GM18907 (cell line): Measurements from ENCODE around the gene SLC35E1.

Experiments used
- ATAC-seq: cut with Tn5 transposase; IDR thresholded peaks from one replicate; pipeline ENCODE4 v1.9.1; 2021; ENCODE audit warnings: mild to moderate bottlenecking, moderate library complexity; ENCODE audit not compliant: unreplicated experiment

Gene SLC35E1

DNA sequence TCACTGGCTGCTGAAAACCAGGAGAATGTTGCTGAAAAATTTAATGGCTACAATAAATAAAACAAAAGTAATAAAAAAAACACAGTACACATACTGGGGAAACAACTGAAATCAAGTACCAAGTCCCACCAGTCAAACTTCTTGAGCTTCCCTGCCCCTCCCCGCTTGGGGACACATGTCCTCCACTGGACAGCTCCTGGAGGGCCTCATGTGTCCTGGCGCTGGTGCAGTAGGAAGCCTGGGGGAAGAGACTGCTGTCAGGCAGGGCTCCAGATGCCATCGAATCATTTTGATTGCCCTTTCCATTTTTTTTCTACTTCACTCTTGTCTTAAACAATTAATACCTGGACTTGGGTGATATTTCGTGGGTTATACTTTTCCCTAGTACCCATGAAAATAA, 26.6 kb upstream of the SLC35E1 start:
- no peak for ATAC-seq

DNA sequence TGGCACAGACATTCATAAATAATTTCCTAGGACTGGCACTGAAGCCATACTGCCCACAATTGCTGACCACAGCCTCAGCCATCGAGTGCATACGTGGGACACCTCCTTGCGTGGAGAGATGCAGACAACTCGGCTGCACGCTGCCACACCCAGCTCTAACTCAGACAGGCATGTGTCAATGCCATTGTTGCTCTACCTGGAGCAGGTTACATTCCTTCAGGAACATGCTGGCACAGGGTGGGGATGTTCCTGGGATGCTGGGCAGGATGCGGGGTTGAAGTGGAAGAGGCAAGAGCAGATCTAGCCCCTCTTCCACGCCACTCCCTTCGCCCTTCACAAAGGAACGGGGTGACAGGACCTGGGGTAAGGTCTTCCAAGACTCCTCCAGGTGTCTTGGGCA, 24.2 kb upstream of the SLC35E1 start:
- ATAC-seq = no peak

DNA sequence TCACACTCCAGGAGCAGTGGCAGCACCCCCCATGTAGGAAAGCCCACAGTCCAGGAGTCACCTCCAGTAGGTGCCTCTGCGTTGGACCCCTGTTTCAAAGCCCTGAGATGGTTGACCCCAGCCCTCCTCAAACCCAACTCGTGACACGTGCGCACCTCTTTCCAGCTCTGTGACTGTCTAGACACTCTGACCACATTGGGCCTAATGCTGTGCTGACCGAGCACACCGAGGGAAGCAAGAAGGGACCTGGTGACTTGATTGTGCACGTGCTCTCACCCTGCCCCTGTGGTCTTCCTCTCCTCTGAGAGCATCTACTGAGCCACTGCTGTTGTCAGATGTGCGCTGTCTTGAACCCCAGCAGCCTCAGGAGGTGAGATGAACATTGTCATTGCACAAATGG, 22.9 kb upstream of the SLC35E1 start:
- ATAC-seq = peak; percentile 10

DNA sequence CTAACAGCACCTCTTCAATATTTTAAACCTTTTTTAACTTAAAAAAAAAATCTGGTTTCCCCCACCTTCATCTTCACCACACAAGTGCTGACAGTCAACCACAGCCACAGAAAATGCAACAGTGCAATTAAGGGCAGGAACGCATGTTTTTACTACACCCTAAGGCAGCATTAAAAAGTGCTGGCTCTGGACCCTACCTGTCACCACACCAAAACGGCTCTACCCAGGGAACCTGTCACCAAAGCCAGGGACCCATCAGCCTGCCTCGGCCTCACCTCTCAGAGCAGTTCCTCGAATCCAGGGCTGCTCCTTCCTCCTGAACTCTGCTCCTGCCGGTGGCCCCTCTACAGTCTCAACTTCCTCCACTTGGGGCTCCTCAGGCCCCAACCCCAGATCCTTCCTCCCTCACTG, 22.5 kb upstream of the SLC35E1 start:
- ATAC-seq = peak; percentile 16

DNA sequence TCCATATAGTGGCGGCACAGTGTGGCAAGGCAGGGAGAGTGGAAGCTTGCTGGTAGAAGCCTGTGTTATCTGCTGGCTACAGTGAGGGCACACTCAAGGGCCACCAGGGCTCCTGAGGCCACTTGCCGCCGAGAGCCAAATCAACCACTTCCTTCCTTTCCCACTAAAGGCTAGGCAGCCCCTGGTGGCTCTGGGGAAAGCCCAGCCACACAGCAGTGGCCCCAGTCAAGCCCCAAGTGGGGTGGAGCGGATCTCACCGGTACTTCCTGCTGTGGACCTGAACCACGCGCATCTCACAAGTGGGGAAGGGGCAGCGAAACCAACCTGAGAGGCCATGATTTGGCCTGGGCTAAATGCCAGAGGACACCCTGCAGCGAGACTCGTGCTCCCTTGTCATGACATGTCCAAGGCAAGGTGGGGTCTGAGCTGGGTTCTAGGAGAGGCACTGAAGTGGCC, 21.9 kb upstream of the SLC35E1 start:
- peak; percentile 29 for ATAC-seq

DNA sequence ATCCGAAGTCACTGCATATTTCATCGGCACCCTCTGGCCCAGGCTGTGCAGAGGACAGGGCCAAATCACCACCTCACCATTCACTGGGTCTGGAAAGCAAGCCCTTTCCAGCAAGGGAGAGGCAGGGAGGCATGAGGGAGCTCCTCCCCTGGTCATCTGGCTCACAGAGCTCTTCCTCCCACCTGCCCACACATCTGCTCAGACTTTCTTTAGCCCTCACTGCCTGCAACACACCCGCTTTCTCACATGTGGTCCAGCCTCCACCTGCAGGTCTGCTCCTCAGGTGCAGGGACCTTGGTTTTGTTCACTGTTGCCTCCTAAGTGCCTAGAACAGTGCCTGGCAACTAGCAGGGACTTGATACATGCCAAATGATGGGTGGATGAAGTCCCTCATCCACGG, 21.0 kb upstream of the SLC35E1 start:
- no peak for ATAC-seq

DNA sequence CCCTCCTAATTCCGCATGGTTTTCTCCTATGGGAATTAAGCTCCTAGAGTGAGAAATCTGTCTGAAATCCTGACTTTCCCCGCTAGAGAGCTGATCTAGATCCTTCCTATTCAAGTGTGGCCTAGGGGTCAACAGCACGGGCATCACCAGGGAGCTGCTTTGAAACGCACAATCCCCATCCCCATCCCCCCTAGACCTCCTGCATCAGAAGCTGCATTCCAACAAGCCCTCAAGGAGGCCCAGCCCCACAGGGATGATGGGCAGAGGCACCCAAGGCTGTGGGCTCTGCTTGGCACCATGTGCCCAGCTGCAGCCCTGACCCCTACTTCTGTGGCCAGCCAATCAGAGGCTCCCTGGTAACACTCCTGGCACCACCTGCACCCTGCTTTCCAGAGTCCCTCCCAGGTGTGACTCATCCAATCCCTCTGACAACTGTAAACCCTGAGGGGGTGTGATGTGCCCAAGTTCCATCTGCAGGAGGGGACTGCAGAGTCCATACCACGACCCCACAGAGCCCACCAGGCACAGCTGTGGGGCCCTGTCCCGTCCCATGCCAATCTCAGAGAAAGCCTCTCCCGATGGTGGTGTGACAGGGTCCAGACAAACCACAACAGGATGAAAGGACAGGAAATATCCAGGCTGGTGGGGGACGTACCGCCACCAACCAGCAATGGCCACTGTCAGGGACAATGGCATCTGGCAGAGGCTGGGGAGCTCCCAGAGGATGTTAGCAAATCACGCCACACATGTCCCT, 19.8 kb upstream of the SLC35E1 start:
- ATAC-seq = no peak

DNA sequence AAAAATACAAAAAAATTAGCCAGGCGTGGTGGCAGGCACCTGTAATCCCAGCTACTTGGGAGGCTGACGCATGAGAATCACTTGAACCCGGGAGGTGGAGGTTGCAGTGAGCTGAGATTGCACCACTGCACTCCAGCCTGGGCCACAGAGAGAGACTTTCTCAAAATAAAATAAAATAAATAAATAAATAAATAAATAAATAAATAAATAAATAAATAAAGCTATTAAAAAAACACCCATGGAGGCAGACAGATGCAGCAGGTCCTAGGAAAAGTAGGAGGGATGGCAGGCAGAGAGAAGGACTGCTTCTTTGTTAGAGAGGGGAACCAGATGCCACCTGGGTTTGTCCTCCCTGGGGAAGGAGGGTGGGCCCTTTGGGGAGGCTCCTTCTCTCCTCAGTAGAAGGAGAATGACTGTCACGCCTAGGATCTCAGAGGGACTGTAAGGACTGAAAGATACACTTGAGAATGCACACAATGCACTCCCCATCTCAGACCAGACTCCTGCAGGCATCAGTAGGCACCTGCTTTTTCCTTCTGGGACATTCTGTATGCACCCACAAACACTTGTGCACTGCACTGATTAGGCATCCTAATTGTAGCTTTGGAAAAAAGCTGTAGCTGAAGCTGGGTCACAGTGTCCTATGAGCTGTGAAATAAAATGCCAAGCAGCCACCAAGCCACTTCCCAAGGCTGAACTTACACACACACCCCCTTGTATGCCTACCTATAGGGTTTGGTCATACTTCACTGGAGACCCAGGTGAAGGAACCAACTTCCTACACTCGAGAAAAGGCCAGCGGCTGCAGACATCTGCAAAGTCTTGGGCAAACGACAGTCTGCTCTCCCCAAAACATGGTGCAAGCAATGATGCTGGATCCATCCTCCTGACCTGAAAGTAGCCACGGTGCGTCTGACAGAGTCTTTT, 18.9 kb upstream of the SLC35E1 start:
- ATAC-seq = no peak

DNA sequence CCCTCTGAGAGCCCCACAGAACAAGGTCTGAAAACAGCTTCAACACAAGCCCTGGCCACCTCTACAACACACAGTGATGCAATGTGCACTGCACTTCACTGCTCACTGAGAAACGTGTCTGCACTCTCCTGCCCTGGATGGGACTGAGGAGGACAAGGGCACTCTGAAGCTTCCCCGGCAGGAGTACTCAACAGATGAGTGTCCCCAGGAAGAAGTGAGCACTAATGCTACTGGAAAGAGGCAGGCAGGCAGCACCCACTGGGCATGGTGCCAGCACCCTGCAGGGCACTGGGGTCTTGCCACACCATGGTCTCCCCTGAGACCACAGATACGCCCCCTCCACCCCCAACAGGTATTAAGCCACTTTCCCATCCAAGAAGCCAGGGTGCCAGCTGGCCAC, 17.7 kb upstream of the SLC35E1 start:
- ATAC-seq = no peak

DNA sequence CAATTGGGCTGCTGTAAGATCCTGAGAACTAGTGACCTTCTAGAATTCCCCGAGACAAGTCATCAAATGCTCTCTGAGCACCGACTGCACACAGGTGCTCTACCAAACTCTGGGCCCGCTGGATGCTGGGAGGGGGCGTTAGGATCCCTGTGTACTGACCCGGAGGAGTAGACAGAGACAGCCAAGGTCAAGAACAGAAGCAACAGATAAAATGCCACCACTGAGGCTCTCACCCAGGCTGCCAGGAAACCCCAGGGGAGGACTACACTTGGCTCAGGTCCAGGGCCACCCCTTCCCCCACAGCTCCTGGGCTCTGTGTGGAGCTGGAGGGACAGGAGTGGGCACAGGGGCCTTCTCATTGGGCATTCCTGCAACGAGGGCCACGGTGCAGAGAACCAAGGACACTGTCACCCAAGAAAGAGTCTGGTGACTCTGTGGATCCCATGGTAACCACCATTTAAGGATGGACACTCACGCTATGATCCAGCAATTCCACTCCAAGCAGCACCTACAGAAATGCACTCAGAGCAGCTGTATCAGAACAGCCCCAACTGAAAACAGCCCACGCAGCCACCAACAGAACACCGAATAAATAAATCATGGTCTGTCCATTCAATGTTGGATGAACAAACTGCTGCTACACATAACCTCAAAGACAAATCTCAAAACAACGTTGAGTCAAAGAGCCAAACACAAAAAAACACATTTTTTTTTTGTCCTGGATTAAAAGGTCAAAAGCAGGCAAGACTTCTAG, 16.8 kb upstream of the SLC35E1 start:
- ATAC-seq = peak; percentile 12

DNA sequence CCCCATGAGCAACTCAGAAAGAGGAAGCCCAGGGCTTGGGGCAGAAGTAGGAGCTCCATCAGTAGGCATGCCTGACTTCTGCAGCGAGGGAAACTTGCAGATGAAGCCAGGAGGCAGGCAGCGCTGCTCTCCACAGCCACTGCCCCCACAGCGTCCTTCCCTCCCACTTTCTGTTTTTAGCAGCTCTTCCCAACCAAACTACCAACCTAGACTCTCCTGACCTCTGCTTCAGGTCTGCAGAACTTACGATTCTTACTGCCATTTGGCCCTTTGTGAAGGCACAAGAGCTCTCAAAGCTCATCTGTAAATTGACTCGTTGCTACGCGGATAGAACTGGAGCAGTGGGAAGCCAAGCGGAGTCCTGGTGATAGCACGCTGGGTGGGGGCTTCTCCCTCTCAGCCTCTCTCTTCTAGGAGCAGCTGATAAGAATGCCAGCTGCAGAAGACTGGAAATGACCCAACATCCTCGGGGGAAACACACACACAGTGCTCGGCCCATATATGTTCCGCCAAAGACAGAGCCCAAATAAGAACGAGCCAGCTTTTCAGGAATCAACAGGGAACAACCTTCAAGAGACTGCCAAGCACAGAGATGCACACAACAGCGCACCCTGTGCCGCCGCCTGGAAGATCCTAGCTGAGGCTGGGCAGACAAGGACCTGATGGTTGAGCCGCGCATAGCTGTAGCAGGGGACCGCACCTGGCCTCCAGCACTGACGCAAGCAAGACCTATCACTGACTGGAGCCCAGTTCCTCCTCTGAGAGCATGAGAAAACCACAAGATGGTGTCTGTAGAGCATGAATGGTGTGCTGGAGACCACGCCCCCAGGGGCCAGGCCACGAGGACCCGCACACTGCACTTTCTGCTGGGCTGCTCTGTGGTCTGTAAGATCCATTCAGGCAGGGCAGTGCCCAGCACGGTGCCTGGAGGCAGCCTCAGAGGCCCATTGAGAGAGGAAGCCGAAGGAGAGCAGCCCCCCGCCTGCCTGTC, 15.9 kb upstream of the SLC35E1 start:
- ATAC-seq = peak; percentile 33

DNA sequence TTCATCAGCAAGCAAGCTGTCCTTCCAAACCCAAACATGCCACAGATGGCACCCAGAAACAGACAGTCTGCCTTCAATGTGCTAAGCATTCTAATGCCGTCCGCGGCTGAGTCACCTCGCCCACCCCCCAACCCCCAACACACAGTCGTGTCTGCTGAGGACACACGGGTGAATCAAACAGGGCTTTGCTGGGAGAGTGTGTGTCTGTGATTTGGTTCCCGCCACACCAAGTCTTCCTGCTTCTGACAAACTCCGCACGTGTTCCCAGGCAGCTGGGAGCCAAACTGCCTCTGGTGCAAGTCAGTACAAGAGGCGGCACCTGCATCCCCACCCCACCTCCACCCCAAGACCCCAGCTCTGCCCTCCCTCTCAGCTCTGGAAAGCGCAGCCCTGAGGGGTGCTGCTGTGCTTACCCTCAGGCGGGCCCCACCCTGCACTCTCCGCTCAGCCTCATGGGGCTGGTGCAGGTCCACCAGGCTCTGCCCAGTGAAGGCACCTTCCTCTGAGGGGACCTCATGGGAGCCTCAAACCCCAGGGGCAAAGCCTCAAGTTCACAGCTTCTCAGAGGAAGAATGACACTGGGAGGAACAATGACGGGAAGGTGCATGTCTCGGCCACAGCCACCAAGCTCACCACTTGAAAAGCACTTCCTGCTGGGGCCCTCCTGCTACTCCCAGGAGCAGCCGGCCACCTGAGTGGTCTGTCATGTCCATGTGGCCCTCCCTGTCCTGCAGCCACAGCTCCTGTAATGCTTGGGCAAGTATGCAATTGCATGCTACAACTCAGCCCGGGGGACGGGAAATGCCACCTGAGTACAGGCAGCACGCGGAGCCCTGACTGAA, 15.0 kb upstream of the SLC35E1 start:
- ATAC-seq = peak; percentile 10

DNA sequence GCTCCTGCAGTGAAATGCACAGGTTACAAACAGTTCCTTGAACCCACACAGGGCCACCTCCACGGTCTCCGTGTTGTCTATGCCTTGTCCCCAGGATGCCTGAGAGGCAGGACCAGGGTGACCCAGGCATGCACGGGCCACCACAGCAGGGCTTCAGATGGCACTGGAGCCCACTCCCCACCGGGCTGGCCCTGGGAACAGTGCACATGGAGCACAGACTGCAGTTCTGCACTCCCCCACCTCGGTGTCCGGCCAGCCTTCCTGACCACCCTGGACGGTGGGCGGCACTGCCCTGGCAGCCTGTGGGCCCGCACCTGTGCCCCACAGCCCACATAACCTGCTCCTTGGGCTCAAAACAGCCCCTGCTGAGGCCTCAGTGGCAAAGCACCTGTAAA, 14.3 kb upstream of the SLC35E1 start:
- ATAC-seq = no peak

DNA sequence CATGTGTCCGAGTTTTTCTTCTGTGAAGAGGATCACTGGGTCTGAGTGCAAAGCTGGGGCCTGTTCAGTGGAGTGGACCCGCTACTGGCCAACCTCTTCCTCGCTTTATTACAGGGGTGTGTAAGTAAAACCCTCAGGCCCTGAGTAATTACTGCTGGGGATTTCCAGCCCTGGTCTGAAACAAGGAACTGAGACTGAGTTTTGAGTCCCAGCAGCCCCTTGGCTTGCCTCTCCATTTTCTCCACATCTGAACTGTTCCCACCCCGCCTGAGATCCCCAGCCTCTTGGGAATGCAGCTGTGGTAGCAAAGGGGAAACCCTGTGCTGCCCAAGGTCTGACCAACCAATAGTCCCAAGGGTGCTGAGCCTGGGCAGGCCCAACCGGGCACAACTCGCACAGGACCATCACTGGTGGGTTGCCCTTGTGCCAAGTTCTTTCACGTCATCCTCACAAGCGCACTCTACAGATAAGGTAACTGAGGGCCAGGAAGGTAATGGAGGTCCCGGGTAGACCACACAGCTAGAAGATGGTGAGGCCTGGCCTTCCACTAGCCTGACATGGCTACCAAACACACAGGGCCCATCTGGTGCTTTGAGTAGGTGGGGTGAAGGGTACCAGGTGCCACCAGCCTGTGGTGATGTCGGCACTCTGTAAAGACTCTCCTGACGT, 13.7 kb upstream of the SLC35E1 start:
- peak; percentile 39 for ATAC-seq

DNA sequence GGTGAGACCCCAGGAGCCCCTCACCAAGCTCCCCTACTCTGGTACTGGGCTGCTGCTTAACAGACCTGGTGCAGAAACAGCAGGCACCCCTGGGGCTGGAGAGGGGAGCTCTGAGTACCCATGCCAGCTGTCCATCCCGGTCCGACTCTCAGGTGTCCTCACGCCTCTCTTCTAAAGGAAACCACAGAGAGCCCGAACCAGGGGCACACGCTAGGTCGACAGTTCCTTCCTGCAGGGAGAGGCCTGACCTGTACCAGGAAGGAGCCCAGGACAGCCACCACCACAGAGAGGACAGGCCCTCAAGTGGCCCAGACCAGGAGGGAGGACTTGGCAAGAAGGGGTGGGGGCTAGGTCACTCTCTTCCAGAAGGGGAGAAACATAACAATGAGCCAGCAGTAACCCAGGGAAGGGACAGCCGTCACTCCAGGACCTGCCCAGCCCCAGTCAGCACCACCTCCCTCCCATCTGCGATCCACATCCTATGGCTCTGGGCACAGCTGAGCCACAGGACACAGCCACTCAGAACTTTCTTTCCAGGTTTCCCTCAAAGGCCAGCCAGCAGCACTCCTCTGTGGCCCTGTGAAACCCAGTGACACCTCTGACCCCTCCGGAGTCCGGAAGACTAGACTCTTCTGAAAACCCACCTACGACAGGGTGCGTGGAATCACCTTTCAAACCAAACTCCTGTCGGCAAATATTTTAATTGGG, 13.0 kb upstream of the SLC35E1 start:
- no peak for ATAC-seq

DNA sequence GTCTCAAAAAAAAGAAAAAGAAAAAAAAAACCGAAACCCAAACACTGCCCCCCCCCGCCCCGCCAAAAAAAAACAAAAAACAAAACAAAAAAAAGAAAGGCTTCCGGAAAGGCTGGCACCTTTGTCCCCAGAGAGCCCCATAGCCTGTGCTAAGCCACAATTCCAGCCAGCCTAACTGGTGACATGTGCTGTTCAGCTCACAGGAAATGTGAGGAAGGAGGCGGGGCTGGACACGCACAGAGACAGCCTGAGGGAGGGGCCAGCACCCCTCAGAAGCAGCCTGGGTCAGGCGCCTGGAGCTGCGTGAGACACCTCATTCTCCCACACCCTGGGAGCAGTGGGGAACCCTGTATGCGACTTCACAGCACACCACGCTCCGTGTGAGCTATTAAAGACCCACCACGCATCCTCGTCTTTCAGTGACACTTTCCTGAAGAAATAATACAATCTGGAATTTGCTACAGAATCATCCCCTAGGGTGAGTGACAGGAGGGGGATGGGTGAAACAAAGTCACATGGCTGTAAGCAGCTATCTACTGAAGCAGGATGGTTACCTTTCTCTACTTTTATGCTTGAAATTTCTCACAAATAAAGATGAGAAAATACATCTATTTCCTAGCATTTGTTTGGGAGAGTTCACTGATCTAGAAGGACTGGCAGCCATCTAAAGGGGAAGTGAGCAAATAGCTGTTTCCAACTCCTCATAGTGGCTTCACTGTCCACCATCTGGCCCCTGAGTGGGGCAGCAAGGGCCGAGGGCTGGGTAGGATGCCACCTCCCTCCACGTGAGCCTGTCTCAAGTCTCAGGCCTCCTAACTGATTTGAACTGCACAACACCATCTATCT, 12.3 kb upstream of the SLC35E1 start:
- peak; percentile 44 for ATAC-seq
